ENCODE data around the gene SPAG5.

GRCh38 chr17:28554565-28554964 lies 44.3 kb downstream of the SPAG5 start:
- TF ChIP-seq CTCF (IDR thresholded peaks at IDR 0.05) (no peak), POLR2A (IDR thresholded peaks at IDR 0.05) (no peak)
